Naive thymus-derived CD4-positive, alpha-beta T cell (primary cell): ENCODE measurements around the gene ATP11A. TPM values are rescaled to one million over a fixed set of nuclear protein-coding genes. Genes with fewer than 3 reads are reported as not detected.

Experiments used
- ATAC-seq: fragments of 150-1000 bp; cut with Tn5 transposase; 2 replicates; pipeline ENCODE4 v1.10.0; 2021; ENCODE audit warnings: mild to moderate bottlenecking, moderate library complexity
- CTCF ChIA-PET: fragments of 350-600 bp; sonication (Branson Sonifier 250); formaldehyde crosslinking; loops from one replicate; lab custom pipeline; 2021; ENCODE audit warnings: antibody characterized with exemption; lab: Charles Lee
- POLR2A ChIA-PET: fragments of 350-600 bp; sonication (Branson Sonifier 250); formaldehyde crosslinking; loops from one replicate; lab custom pipeline; 2021; ENCODE audit warnings: antibody characterized with exemption, inconsistent platforms; lab: Charles Lee
- DNase-seq, 9 donors: peaks; one replicate each; pipeline versions ENCODE4 v3.0.0 to v3.0.0-alpha.2; 2020 to 2022; ENCODE audit warnings: mixed read lengths in 1 of 9
- H3K27ac ChIP-seq: one replicate; pipeline ENCODE4 v1.7.0; 2013; ENCODE audit warnings: mild to moderate bottlenecking, low read depth, low read length, moderate library complexity
- H3K27me3 ChIP-seq, 2 donors: one replicate each; pipeline ENCODE4 v1.7.0; 2013; ENCODE audit warnings: low read length in 2 of 2, mild to moderate bottlenecking in 2 of 2, moderate library complexity in 2 of 2; ENCODE audit not compliant: control insufficient read depth in 2 of 2, insufficient read depth in 2 of 2
- H3K36me3 ChIP-seq, 3 experiments: 1 replicate in 2 of 3; 2 replicates in 1 of 3; pipeline ENCODE4 v1.7.0; 2013; ENCODE audit warnings: low read length in 3 of 3, mild to moderate bottlenecking in 3 of 3, moderate library complexity in 1 of 3; ENCODE audit not compliant: insufficient read depth in 3 of 3, control insufficient read depth in 2 of 3
- H3K4me1 ChIP-seq, 2 donors: one replicate each; pipeline ENCODE4 v1.7.0; 2013; ENCODE audit warnings: low read length in 2 of 2, mild to moderate bottlenecking in 2 of 2, moderate library complexity in 1 of 2; ENCODE audit not compliant: control insufficient read depth in 2 of 2, insufficient read depth in 2 of 2
- H3K4me3 ChIP-seq: 2 replicates; pipeline ENCODE4 v1.7.0; 2013; ENCODE audit warnings: mild to moderate bottlenecking, low read length
- H3K9me3 ChIP-seq, 3 experiments: 1 replicate in 2 of 3; 2 replicates in 1 of 3; pipeline ENCODE4 v1.7.0; 2013; ENCODE audit warnings: low read length in 3 of 3; ENCODE audit not compliant: control insufficient read depth in 2 of 3
- H3K27ac Mint-ChIP-seq, 9 donors: one replicate each; pipeline ENCODE4 v1.8.0; 2020 to 2022; ENCODE audit warnings: mixed read lengths in 9 of 9, mild to moderate bottlenecking in 8 of 9, moderate library complexity in 5 of 9, inconsistent platforms in 2 of 9
- H3K27me3 Mint-ChIP-seq, 5 donors: one replicate each; pipeline ENCODE4 v1.8.0; 2021 to 2022; ENCODE audit warnings: mixed read lengths in 5 of 5, mild to moderate bottlenecking in 1 of 5
- H3K36me3 Mint-ChIP-seq, 5 donors: one replicate each; pipeline ENCODE4 v1.8.0; 2020 to 2022; ENCODE audit warnings: mixed read lengths in 5 of 5, mild to moderate bottlenecking in 3 of 5, inconsistent platforms in 1 of 5
- H3K4me1 Mint-ChIP-seq, 7 donors: one replicate each; pipeline ENCODE4 v1.8.0; 2020 to 2022; ENCODE audit warnings: mixed read lengths in 7 of 7, mild to moderate bottlenecking in 3 of 7, inconsistent platforms in 1 of 7
- H3K4me3 Mint-ChIP-seq, 10 donors: one replicate each; pipeline ENCODE4 v1.8.0; 2020 to 2022; ENCODE audit warnings: mild to moderate bottlenecking in 10 of 10, mixed read lengths in 10 of 10, moderate library complexity in 6 of 10, inconsistent platforms in 2 of 10
- H3K9me3 Mint-ChIP-seq, 11 donors: one replicate each; pipeline ENCODE4 v1.8.0; 2020 to 2022; ENCODE audit warnings: mixed read lengths in 11 of 11, mild to moderate bottlenecking in 4 of 11, inconsistent platforms in 1 of 11, moderate library complexity in 1 of 11
- intact Hi-C, 2 donors: fragments of 100-400 bp; cut with micrococcal nuclease; formaldehyde crosslinking; loops; one replicate each; pipeline ENCODE4 v1.15.1; 2023
- polyA plus RNA-seq, 2 donors: library from polyadenylated mRNA; unstranded; fragments of 300-500 nt; fragmentation: Illumina TruSeq; gene quantifications; one replicate each; pipeline ENCODE4 v1.2.3, GENCODE V29; 2021
- total RNA-seq, 6 experiments: library from RNA in 5 of 6; stranded (reverse) in 5 of 6; gene quantifications; 1 replicate in 5 of 6; 2 replicates in 1 of 6; pipeline ENCODE4 v1.2.3 and lab custom pipeline; 2021 to 2026

Gene ATP11A
- total and polyA plus RNA-seq, 7 experiments from 2014 or later, result 4.3 to 111 (median 58.5) TPM

DNA sequence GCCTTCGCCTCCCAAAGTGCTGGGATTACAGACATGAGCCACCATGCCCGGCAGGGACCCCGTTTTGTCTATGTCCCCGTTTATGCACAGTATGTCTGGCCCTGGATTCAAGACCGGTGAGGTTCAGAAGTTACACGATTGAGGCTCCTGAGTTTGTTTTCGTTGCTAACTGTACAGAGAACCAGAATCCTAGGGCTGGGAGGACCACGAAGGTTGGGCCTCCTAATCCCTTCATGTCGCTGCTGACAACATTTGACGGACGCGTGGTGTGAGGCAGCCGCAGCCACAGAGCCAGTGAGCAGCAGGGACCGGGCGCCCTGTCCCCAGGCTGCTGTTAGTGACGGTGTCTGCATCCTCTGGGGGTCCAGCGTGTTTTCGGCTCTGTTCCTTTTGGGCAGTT, 91.4 kb downstream of the ATP11A start:
- ATAC-seq, result no peak
- Mint-ChIP-seq H3K4me3 (no peak overlapping the region), H3K4me1 (peaks cover 6 to 34% (median 21%) of the 10 kb centered on the region in 7 donors), H3K27me3 (no peaks in the 10 kb centered on the region), H3K27ac (no peak overlapping the region), H3K36me3 (peaks cover 2 to 23% (median 13%) of the 10 kb centered on the region in 5 donors), H3K9me3 (no peaks in the 10 kb centered on the region)
- no peak for DNase-seq
- intact Hi-C loops, result no loop called here
- Histone ChIP-seq H3K27ac (no peak overlapping the region), H3K4me3 (no peak overlapping the region), H3K9me3 (no peaks in the 10 kb centered on the region), H3K27me3 (no peaks in the 10 kb centered on the region), H3K4me1 (no peaks in the 10 kb centered on the region), H3K36me3 (peaks cover 0 to 13% (median 4%) of the 10 kb centered on the region in 3 experiments)
- ChIA-PET CTCF (no interaction called here), POLR2A (no interaction called here)

- Mint-ChIP-seq H3K4me3 (peak overlapping the region in 1 of 10 donors; percentile 5), H3K9me3 (no peaks in the 10 kb centered on the region), H3K36me3 (peaks cover 4 to 28% (median 18%) of the 10 kb centered on the region in 5 donors), H3K27ac (peak overlapping the region in 1 of 9 donors; percentile 53), H3K27me3 (no peaks in the 10 kb centered on the region), H3K4me1 (peaks cover 6 to 32% (median 20%) of the 10 kb centered on the region in 7 donors)
- no peak for DNase-seq
- POLR2A ChIA-PET, result no interaction called here
- ATAC-seq, result no peak
- Histone ChIP-seq H3K4me3 (no peak overlapping the region), H3K36me3 (peaks cover 0 to 17% (median 4%) of the 10 kb centered on the region in 3 experiments), H3K9me3 (no peaks in the 10 kb centered on the region), H3K27ac (no peak overlapping the region), H3K4me1 (no peaks in the 10 kb centered on the region), H3K27me3 (no peaks in the 10 kb centered on the region)
- intact Hi-C loops, result no loop called here
- CTCF ChIA-PET, result no interaction called here
Observed at GRCh38 chr13:112781881-112782361, 92.1 kb downstream of the ATP11A start.

- H3K36me3 Mint-ChIP-seq, result peaks cover 4 to 28% (median 18%) of the 10 kb centered on the region in 5 donors
- no peak overlapping the region for H3K4me3 Mint-ChIP-seq
- Histone ChIP-seq H3K4me1 (no peaks in the 10 kb centered on the region), H3K4me3 (no peak overlapping the region), H3K27ac (no peak overlapping the region), H3K9me3 (no peaks in the 10 kb centered on the region), H3K36me3 (peaks cover 0 to 17% (median 4%) of the 10 kb centered on the region in 3 experiments), H3K27me3 (no peaks in the 10 kb centered on the region)
- ATAC-seq (no peak), DNase-seq (no peak)
- peak overlapping the region in 1 of 9 donors; percentile 53 for H3K27ac Mint-ChIP-seq
- intact Hi-C loops, result no loop called here
- H3K27me3 Mint-ChIP-seq, result no peaks in the 10 kb centered on the region
- CTCF ChIA-PET, result no interaction called here
- no peaks in the 10 kb centered on the region for H3K9me3 Mint-ChIP-seq
- peaks cover 6 to 32% (median 20%) of the 10 kb centered on the region in 7 donors for H3K4me1 Mint-ChIP-seq
- POLR2A ChIA-PET, result no interaction called here
Observed at GRCh38 chr13:112782429-112783010, 92.7 kb downstream of the ATP11A start.

GRCh38 chr13:112783135-112783977, 93.5 kb downstream of the ATP11A start:
- Mint-ChIP-seq H3K27ac (peak overlapping the region in 4 of 9 donors; percentile 45 to 87 (median 67)), H3K4me1 (peaks cover 6 to 32% (median 16%) of the 10 kb centered on the region in 7 donors), H3K36me3 (peaks cover 4 to 33% (median 18%) of the 10 kb centered on the region in 5 donors), H3K4me3 (peak overlapping the region in 1 of 10 donors; percentile 32), H3K9me3 (no peaks in the 10 kb centered on the region), H3K27me3 (no peaks in the 10 kb centered on the region)
- ChIA-PET POLR2A (no interaction called here), CTCF (interaction anchor here (0.6 kb wide), 1 partner anchor 177 kb away, joined by 3 read pairs; no protein-coding TSS in a partner anchor)
- Histone ChIP-seq H3K4me1 (no peaks in the 10 kb centered on the region), H3K9me3 (no peaks in the 10 kb centered on the region), H3K36me3 (peaks cover 0 to 17% (median 4%) of the 10 kb centered on the region in 3 experiments), H3K4me3 (no peak overlapping the region), H3K27ac (no peak overlapping the region), H3K27me3 (no peaks in the 10 kb centered on the region)
- intact Hi-C loops, result no loop called here
- DNase-seq (no peak), ATAC-seq (no peak)

GRCh38 chr13:112783978-112784371, 94.1 kb downstream of the ATP11A start:
- Histone ChIP-seq H3K9me3 (no peaks in the 10 kb centered on the region), H3K27ac (no peak overlapping the region), H3K36me3 (peaks cover 0 to 17% (median 4%) of the 10 kb centered on the region in 3 experiments), H3K4me3 (no peak overlapping the region), H3K4me1 (no peaks in the 10 kb centered on the region), H3K27me3 (no peaks in the 10 kb centered on the region)
- intact Hi-C loops, result no loop called here
- Mint-ChIP-seq H3K27ac (peak overlapping the region in 4 of 9 donors; percentile 45 to 87 (median 67)), H3K4me3 (peak overlapping the region in 1 of 10 donors; percentile 32), H3K9me3 (no peaks in the 10 kb centered on the region), H3K4me1 (peaks cover 6 to 32% (median 16%) of the 10 kb centered on the region in 7 donors), H3K36me3 (peaks cover 4 to 39% (median 23%) of the 10 kb centered on the region in 5 donors), H3K27me3 (no peaks in the 10 kb centered on the region)
- DNase-seq, result no peak
- POLR2A ChIA-PET, result no interaction called here
- CTCF ChIA-PET, result interaction anchor here (0.6 kb wide), 1 partner anchor 177 kb away, joined by 3 read pairs; no protein-coding TSS in a partner anchor
- ATAC-seq, result no peak

GRCh38 chr13:112784811-112785482, 95.1 kb downstream of the ATP11A start:
- no peak for DNase-seq

More at GRCh38 chr13:112784811-112785482, 95.1 kb downstream of the ATP11A start:
- no peak overlapping the region for H3K27ac Mint-ChIP-seq
- Histone ChIP-seq H3K9me3 (no peaks in the 10 kb centered on the region), H3K27me3 (no peaks in the 10 kb centered on the region), H3K27ac (no peak overlapping the region), H3K4me1 (no peaks in the 10 kb centered on the region), H3K4me3 (no peak overlapping the region), H3K36me3 (peaks cover 0 to 17% (median 4%) of the 10 kb centered on the region in 3 experiments)
- CTCF ChIA-PET, result no interaction called here
- peaks cover 4 to 42% (median 26%) of the 10 kb centered on the region in 5 donors for H3K36me3 Mint-ChIP-seq
- intact Hi-C loops, result no loop called here
- POLR2A ChIA-PET, result no interaction called here
- no peaks in the 10 kb centered on the region for H3K9me3 Mint-ChIP-seq
- H3K4me1 Mint-ChIP-seq, result peaks cover 6 to 32% (median 16%) of the 10 kb centered on the region in 7 donors
- no peaks in the 10 kb centered on the region for H3K27me3 Mint-ChIP-seq
- ATAC-seq, result no peak
- H3K4me3 Mint-ChIP-seq, result no peak overlapping the region
